ENCODE measurements around the gene RNF133. TPM values are rescaled to one million over a fixed set of nuclear protein-coding genes. Genes with fewer than 3 reads are reported as not detected.
"Not testable (repeated sequence)": the region's sequence is repeated elsewhere in the genome, so short reads cannot be mapped to it uniquely, and the experiment has no call there.

RNF133 gene
- total RNA-seq, 1 experiment from 2014 or later, result 0.26 TPM

- Histone ChIP-seq H3K36me3 (ENCODE audit: low read depth, low read length) (no peaks in the 10 kb centered on the region), H3K9ac (ENCODE audit: low read length) (no peak overlapping the region), H3K9me3 (ENCODE audit: low read length) (no peaks in the 10 kb centered on the region), H3K79me2 (ENCODE audit: low read length) (no peaks in the 10 kb centered on the region), H3F3A (ENCODE audit: low read length, unreplicated experiment) (no peaks in the 10 kb centered on the region), H3K9me2 (replicated peaks; ENCODE audit: low read length) (no peaks in the 10 kb centered on the region), H3K27ac (ENCODE audit: low read length) (no peak overlapping the region), H4K20me1 (ENCODE audit: low read length) (no peaks in the 10 kb centered on the region), H3K4me3 (ENCODE audit: low read length) (no peak overlapping the region), H3K27me3 (ENCODE audit: low read length) (no peaks in the 10 kb centered on the region), H2AFZ (ENCODE audit: low read length) (no peak overlapping the region), H3K4me1 (ENCODE audit: insufficient read depth, low read length) (peaks cover 2% of the 10 kb centered on the region; the same call in 1 of the 2 replicates), H3K4me2 (ENCODE audit: low read length) (no peak overlapping the region)
- ChIA-PET POLR2A (ENCODE audit: unreplicated experiment) (no interaction called here), CTCF (interaction anchor here (0.6 kb wide), 1 partner anchor 129 kb away, joined by 3 read pairs; no protein-coding TSS in a partner anchor)
- no TSS peak for BruUV-seq (replicated peaks)
- DNase-seq (no peak), ATAC-seq (no peak)
- TF ChIP-seq EZH2 (IDR thresholded peaks at IDR 0.05; ENCODE audit: low read length, unreplicated experiment) (no peak), CTCF (conservative IDR thresholded peaks at IDR 0.05; ENCODE audit: low read depth, low read length) (no peak), EZH2phosphoT487 (IDR thresholded peaks at IDR 0.05; ENCODE audit: borderline replicate concordance, low read length) (no peak)
- intact Hi-C loops (cut with micrococcal nuclease), result loop anchor here (10.0 kb wide), 1 partner anchor 205 kb away; the partner anchor contains the start of gene CADPS2
Measured at GRCh38 chr7:122679813-122680212, 19.1 kb downstream of the RNF133 start.

GRCh38 chr7:122679269-122679709 is 19.6 kb downstream of the RNF133 start:
- BruUV-seq (replicated peaks); POLR2A ChIA-PET (ENCODE audit: unreplicated experiment); H3K79me2 ChIP-seq (ENCODE audit: low read length); H3K9me2 ChIP-seq (replicated peaks; ENCODE audit: low read length); H3K4me1 ChIP-seq (ENCODE audit: insufficient read depth, low read length); H3K9ac ChIP-seq (ENCODE audit: low read length); H3F3A ChIP-seq (ENCODE audit: low read length, unreplicated experiment); H3K36me3 ChIP-seq (ENCODE audit: low read depth, low read length); H3K27me3 ChIP-seq (ENCODE audit: low read length); H2AFZ ChIP-seq (ENCODE audit: low read length); H3K27ac ChIP-seq (ENCODE audit: low read length); H3K9me3 ChIP-seq (ENCODE audit: low read length); ATAC-seq; CTCF ChIA-PET; H3K4me2 ChIP-seq (ENCODE audit: low read length); H3K4me3 ChIP-seq (ENCODE audit: low read length); H4K20me1 ChIP-seq (ENCODE audit: low read length): not testable (repeated sequence)
- DNase-seq, result peak; percentile 49
- intact Hi-C loops (cut with micrococcal nuclease), result loop anchor here (10.0 kb wide), 1 partner anchor 206 kb away; the partner anchor contains the start of gene CADPS2

- no peak for TF ChIP-seq EZH2 (IDR thresholded peaks at IDR 0.05; ENCODE audit: low read length, unreplicated experiment)
- no peak for TF ChIP-seq CTCF (conservative IDR thresholded peaks at IDR 0.05; ENCODE audit: low read depth, low read length)
- TF ChIP-seq EZH2phosphoT487 (IDR thresholded peaks at IDR 0.05; ENCODE audit: borderline replicate concordance, low read length), result no peak
- H3K27me3 ChIP-seq (ENCODE audit: low read length), result no peaks in the 10 kb centered on the region
- H3K9me2 ChIP-seq (replicated peaks; ENCODE audit: low read length), result no peaks in the 10 kb centered on the region
- no peak overlapping the region for H3K27ac ChIP-seq (ENCODE audit: low read length)
- BruUV-seq (replicated peaks), result no TSS peak
- H3K4me3 ChIP-seq (ENCODE audit: low read length), result no peak overlapping the region
- intact Hi-C loops (cut with micrococcal nuclease), result loop anchor here (10.0 kb wide), 1 partner anchor 208 kb away; the partner anchor contains the start of gene CADPS2
- H2AFZ ChIP-seq (ENCODE audit: low read length), result no peak overlapping the region
- no peak overlapping the region for H3K4me2 ChIP-seq (ENCODE audit: low read length)
- POLR2A ChIA-PET (ENCODE audit: unreplicated experiment), result no interaction called here
- ATAC-seq, result no peak
- no peaks in the 10 kb centered on the region for H3F3A ChIP-seq (ENCODE audit: low read length, unreplicated experiment)
- peaks cover 8% of the 10 kb centered on the region; the same call in 1 of the 2 replicates for H3K4me1 ChIP-seq (ENCODE audit: insufficient read depth, low read length)
- no peaks in the 10 kb centered on the region for H3K9me3 ChIP-seq (ENCODE audit: low read length)
- H3K36me3 ChIP-seq (ENCODE audit: low read depth, low read length), result no peaks in the 10 kb centered on the region
- H3K9ac ChIP-seq (ENCODE audit: low read length), result no peak overlapping the region
- H4K20me1 ChIP-seq (ENCODE audit: low read length), result no peaks in the 10 kb centered on the region
- CTCF ChIA-PET, result no interaction called here
- DNase-seq, result no peak
- H3K79me2 ChIP-seq (ENCODE audit: low read length), result no peaks in the 10 kb centered on the region
Measured at GRCh38 chr7:122677149-122677548, 21.8 kb downstream of the RNF133 start.

Data from PC-3 (cell line).